ENCODE data around the gene STYXL2. TPM values are rescaled to one million over a fixed set of nuclear protein-coding genes. Genes with fewer than 3 reads are reported as not detected.

Gene STYXL2
- total RNA-seq, result not detected in 2 replicates

DNA sequence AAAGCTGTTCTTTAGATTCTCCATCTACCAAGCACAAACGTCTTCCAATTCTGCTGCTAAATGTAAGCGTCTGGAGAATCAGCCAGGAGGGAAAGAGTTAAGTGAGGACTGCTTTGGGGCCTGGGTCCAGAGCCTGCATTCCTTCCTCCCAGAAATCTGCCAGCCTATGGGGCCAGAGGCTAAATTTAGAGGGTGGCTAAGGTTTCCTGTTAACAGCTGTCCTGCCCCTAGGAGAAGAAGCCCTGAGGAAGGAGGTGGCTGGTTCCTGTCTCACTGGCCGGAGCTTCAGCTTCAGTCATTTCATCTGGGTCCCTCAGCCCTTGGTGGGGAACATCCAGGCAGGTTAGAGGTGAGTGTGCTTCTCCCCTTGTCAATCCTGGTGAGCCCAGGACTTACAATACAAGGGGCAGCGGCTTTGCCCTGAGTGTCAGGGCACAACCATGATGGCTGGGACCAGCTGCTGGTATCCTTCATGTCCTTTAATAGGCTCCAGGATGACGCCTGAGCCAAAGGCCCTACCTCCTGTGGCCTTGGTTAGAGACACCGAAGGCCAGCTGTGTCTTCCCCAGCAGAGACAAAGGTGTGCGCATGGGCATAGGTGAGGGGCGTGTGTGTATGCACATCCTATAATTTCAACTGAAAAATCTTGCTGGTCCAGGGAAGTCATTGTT is at the start of gene STYXL2:
Gene STYXL2, plus strand, starts transcription at position 230 of the 671 bp plus-strand sequence. CDS start 775 bp downstream, outside the sequence.

DNA sequence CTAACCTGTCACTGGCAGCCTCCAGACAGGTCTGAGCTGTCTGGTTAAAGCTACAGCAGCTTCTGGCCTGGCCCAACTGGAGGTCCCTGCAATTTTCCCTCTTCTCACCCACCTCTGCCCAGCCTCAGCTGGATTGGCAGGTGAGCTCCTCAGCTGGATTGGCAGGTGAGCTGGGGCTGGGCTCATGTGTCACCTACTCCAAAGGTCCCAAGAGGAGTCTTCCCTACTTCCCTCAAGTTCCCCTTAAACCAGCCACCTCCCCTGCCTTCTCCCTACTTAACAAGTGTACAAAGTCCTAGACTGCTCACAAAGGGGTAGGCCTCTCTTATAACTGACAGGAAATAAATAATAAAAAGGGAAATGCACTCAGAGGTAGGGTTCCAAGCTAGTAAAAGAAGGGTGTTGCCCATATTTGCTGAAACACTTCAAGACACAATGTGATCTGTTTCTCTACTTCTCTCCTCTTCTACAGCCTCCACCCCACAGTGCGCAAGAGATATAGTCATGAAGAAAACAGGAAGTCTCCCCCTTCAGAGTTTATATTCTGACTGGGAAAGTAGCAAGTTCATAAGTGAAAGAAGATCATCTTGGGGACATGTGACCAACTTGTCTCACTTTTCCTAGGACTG is 3.4 kb upstream of the STYXL2 start, which contains the start of gene GPA33:
Gene GPA33, minus strand, starts transcription at position 64 of the 629 bp plus-strand sequence. CDS start 90 bp downstream, outside the sequence.

Other genes with a start within 250 kb of the STYXL2 start
- gene TADA1, start 217.8 kb upstream of the STYXL2 start, total RNA-seq, result 11.4 and 17.5 TPM in 2 replicates
- gene ILDR2, start 118.5 kb upstream of the STYXL2 start, total RNA-seq, result 0.61 TPM in 1 of 2 replicates, not detected in the other
- gene MAEL, start 104.8 kb upstream of the STYXL2 start, total RNA-seq, result 0.32 TPM in 1 of 2 replicates, not detected in the other
- not detected in 2 replicates for gene GPA33, start 3.7 kb upstream of the STYXL2 start, total RNA-seq
- 2.6 and 6.7 TPM in 2 replicates for gene POU2F1, start 126.8 kb downstream of the STYXL2 start, total RNA-seq